ENCODE data around the gene BPI.

The BPI gene

DNA sequence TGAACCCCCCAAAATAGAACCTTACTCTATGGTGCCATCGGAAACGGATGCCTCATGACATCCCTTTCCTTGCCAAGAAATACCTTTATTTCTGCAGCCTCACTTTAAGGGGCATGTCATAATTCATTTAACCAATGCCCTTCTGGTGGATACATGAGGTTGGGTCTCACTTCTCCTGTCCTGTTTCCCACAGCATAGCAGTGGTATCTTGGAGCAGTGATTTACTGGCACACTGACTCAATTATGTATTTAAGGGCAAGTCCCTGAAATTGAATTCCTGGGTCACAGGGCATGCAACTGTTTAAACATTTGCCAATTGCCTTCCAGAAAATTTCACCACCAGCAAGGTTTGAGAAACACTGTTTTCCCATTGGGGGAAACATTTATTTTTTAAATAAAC lies 41.7 kb downstream of the BPI start:
- no peak for TF ChIP-seq POLR2AphosphoS5 (IDR thresholded peaks at IDR 0.05; ENCODE audit: low read depth)
- TF ChIP-seq, protein P1, sequence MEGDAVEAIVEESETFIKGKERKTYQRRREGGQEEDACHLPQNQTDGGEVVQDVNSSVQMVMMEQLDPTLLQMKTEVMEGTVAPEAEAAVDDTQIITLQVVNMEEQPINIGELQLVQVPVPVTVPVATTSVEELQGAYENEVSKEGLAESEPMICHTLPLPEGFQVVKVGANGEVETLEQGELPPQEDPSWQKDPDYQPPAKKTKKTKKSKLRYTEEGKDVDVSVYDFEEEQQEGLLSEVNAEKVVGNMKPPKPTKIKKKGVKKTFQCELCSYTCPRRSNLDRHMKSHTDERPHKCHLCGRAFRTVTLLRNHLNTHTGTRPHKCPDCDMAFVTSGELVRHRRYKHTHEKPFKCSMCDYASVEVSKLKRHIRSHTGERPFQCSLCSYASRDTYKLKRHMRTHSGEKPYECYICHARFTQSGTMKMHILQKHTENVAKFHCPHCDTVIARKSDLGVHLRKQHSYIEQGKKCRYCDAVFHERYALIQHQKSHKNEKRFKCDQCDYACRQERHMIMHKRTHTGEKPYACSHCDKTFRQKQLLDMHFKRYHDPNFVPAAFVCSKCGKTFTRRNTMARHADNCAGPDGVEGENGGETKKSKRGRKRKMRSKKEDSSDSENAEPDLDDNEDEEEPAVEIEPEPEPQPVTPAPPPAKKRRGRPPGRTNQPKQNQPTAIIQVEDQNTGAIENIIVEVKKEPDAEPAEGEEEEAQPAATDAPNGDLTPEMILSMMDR (IDR thresholded peaks at IDR 0.05; ENCODE audit: insufficient read depth, low read length), result no peak
- TF ChIP-seq GABPA (IDR thresholded peaks at IDR 0.05; ENCODE audit: low read depth), result no peak
- TF ChIP-seq, protein P2, sequence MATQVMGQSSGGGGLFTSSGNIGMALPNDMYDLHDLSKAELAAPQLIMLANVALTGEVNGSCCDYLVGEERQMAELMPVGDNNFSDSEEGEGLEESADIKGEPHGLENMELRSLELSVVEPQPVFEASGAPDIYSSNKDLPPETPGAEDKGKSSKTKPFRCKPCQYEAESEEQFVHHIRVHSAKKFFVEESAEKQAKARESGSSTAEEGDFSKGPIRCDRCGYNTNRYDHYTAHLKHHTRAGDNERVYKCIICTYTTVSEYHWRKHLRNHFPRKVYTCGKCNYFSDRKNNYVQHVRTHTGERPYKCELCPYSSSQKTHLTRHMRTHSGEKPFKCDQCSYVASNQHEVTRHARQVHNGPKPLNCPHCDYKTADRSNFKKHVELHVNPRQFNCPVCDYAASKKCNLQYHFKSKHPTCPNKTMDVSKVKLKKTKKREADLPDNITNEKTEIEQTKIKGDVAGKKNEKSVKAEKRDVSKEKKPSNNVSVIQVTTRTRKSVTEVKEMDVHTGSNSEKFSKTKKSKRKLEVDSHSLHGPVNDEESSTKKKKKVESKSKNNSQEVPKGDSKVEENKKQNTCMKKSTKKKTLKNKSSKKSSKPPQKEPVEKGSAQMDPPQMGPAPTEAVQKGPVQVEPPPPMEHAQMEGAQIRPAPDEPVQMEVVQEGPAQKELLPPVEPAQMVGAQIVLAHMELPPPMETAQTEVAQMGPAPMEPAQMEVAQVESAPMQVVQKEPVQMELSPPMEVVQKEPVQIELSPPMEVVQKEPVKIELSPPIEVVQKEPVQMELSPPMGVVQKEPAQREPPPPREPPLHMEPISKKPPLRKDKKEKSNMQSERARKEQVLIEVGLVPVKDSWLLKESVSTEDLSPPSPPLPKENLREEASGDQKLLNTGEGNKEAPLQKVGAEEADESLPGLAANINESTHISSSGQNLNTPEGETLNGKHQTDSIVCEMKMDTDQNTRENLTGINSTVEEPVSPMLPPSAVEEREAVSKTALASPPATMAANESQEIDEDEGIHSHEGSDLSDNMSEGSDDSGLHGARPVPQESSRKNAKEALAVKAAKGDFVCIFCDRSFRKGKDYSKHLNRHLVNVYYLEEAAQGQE (IDR thresholded peaks at IDR 0.05; ENCODE audit: insufficient replicate concordance, low read depth), result no peak
- TF ChIP-seq SPI1 (IDR thresholded peaks at IDR 0.05; ENCODE audit: borderline replicate concordance, low read depth), result no peak
- DNase-seq (ENCODE audit: low read depth in 1 of 2, low spot score in 1 of 2), result no peak
- no peak overlapping the region for H3K4me3 ChIP-seq (replicated peaks; ENCODE audit: insufficient read depth, low read length)
- no peak overlapping the region for H3K27ac ChIP-seq (replicated peaks)
- no peaks in the 10 kb centered on the region for H3K27me3 ChIP-seq (ENCODE audit: insufficient read depth, poor library complexity, severe bottlenecking)

DNA sequence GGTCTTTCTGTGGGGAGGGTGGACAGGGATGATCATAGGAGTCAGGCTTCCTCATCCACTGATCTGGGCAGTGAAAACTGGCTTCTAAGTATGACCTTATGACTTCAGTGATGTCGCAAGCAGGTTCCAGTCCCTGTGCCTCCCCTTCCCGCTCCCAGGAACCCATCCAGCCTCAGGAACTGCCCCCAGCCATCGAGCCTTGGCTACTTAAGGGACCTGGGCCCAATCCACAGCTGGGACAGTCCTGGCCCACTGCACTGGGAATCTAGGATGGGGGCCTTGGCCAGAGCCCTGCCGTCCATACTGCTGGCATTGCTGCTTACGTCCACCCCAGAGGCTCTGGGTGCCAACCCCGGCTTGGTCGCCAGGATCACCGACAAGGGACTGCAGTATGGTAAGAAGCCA lies 42.3 kb downstream of the BPI start, which contains the start of gene LBP:
Gene LBP, plus strand, starts transcription at position 236 of the 405 bp plus-strand sequence. Its CDS starts 35 bp downstream, at position 271.
- no peak for DNase-seq (ENCODE audit: low read depth in 1 of 2, low spot score in 1 of 2)

DNA sequence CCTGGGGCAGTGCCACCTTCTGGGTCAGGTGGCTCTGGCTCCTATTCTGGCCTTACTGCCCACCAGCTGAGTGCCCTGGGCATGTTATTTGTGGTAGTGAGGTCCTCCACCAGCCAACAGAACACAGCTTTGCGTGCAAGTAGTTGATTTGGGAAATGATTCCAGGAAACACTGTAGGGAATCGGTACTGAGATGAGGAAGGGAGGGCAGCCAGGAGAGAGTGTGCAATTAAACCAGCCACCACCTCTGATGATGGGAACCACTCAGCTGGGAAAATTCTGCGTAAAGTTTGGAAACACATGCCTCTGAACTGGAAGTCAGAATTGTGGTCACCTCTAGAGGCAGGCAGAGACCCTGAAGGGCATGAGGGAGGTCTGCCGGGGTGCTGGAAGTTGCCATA lies 42.8 kb downstream of the BPI start:
- H3K4me3 ChIP-seq (replicated peaks; ENCODE audit: insufficient read depth, low read length), result no peak overlapping the region
- no peaks in the 10 kb centered on the region for H3K27me3 ChIP-seq (ENCODE audit: insufficient read depth, poor library complexity, severe bottlenecking)
- no peak for DNase-seq (ENCODE audit: low read depth in 1 of 2, low spot score in 1 of 2)
- TF ChIP-seq, protein P2 (IDR thresholded peaks at IDR 0.05; ENCODE audit: insufficient replicate concordance, low read depth), result no peak
- TF ChIP-seq GABPA (IDR thresholded peaks at IDR 0.05; ENCODE audit: low read depth) (no peak), POLR2AphosphoS5 (IDR thresholded peaks at IDR 0.05; ENCODE audit: low read depth) (no peak)
- H3K27ac ChIP-seq (replicated peaks), result no peak overlapping the region

More for the DNA sequence above, 42.3 kb downstream of the BPI start, which contains the start of gene LBP:
- Histone ChIP-seq H3K4me3 (replicated peaks; ENCODE audit: insufficient read depth, low read length) (no peak within 1 kb of the TSS), H3K27me3 (ENCODE audit: insufficient read depth, poor library complexity, severe bottlenecking) (no peaks in the 10 kb centered on the region), H3K27ac (replicated peaks) (no peak within 1 kb of the TSS)
- no peak for TF ChIP-seq POLR2AphosphoS5 (IDR thresholded peaks at IDR 0.05; ENCODE audit: low read depth)
- TF ChIP-seq, protein P1 (IDR thresholded peaks at IDR 0.05; ENCODE audit: insufficient read depth, low read length), result no peak
- no peak for TF ChIP-seq GABPA (IDR thresholded peaks at IDR 0.05; ENCODE audit: low read depth)
- TF ChIP-seq SPI1 (IDR thresholded peaks at IDR 0.05; ENCODE audit: borderline replicate concordance, low read depth), result no peak
- TF ChIP-seq, protein P2 (IDR thresholded peaks at IDR 0.05; ENCODE audit: insufficient replicate concordance, low read depth), result no peak

Data from HL-60 (cell line).